Activated CD4-positive, CD25-positive, alpha-beta regulatory T cell treated with anti-CD3 and anti-CD28 coated beads, Interleukin-2, amount 50 U/mL, for 24 hours (primary cell): ENCODE measurements around the gene OTOS.

Source experiments
- ATAC-seq, 2 donors: fragments of 150-1000 bp; cut with Tn5 transposase; one replicate each; pipeline ENCODE4 v1.10.0; 2021; ENCODE audit warnings: mild to moderate bottlenecking in 1 of 2, moderate library complexity in 1 of 2

The OTOS gene

DNA sequence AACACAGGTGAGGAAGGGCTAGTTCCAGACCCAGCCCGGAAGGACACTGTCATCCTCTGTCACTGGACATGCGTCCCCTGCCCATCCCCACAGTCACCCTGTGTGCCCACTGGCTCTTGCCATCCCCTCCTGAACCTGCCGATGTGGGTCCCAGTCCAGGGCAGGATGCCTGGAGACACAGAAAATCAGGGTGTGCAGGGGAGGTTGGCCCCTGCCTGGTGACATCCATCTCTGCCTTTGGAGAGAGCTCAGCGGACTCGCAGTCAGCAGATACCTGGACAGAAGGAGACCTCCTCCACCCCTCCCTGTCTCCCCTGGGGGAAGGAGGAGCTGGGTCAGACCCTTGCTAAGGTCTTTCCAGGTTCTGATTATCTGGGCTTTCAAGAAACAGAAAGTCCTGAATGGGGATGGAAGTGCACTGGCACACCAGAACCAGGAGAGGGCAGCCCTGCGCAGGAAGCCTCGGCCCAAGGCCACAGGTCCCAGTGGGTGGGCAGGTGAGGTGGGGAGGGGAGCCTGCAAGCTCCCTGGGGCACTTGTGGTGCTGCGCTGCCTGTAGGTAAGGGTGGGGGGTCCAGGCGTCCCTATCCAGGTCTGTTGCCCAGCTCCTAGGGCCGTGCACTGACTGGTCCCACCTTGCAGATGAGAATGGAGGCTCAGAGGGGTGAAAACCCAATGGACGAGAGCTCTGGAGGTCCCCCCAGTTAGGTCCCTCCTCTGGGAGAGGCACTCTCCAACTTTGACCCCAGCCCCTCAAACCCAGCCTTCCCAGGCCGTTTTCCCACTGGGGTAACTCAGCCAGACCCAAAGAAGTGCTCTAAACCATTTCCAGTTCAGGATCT, 9.7 kb upstream of the OTOS start:
- no peak for ATAC-seq

DNA sequence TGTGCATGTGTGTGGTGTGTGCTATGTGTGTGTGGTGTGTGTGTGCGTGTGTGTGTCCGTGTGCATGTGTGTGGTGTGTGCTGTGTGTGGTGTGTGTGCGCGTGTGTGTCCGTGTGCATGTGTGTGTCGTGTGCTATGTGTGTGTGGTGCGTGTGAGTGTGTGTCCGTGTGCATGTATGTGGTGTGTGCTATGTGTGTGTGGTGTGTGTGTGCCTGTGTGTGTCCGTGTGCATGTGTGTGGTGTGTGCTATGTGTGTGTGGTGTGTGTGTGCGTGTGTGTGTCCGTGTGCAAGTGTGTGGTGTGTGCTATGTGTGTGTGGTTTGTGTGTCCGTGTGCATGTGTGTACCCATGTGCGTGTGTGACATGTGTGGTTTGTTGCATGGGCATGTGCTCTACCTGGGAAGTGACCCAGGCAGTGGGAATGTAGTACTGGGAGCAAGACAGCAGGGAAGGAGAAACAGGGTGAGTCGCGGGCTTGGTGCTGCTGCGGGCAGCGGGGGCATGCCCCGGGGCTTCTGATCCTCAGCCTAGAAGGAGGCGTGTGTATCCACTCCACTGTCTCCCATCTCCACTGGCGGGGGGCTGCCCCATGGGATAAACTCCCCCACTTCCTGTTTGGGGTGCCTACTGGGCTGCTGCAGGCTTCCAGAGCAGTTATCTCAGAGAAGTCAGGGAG, 7.6 kb upstream of the OTOS start:
- no peak for ATAC-seq

DNA sequence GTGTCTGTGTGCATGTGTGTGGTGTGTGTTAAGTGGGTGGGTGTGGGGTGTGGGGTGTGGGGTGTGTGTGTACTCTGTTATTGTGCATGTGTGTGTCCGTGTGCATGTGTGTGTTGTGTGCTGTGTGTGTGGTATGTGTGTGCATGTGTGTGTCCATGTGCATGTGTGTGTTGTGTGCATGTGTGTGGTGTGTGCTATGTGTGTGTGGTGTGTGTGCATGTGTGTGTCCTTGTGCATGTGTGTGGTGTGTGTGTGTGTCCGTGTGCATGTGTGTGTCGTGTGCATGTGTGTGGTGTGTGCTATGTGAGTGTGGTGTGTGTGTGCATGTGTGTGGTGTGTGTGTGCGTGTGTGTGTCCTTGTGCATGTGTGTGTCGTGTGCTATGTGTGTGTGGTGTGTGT, 6.9 kb upstream of the OTOS start:
- no peak for ATAC-seq

DNA sequence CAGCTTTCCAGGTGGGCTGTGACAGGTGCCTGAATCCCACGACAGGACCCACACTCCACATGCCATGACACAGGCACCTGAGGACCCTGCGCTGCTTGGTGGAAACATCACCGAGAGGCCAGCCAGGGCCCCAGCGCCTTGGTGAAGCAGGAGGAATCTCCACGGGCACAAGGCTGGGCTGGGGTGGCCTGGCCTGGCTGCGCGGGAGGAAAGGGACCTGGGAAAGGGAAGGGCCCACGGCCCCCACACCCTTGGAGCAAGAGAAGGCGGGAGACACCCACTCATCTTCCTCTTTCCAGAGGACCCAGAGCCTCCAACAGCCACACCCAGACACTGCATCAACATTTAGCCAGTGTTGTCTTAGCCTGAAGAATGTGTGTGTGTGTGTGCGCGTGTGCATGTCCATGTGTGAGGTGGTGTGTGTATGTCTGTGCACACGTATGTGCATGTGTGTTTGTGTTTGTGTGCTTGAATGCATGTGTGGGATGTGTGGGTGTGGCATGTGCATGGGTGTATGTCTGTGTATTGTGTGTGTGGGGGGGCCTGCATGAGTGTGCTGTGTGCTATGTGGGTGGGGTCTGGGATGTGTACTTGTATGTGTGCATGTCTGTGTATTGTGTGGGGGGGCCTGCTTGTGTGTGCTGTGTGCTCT, 6.3 kb upstream of the OTOS start:
- ATAC-seq, result no peak

DNA sequence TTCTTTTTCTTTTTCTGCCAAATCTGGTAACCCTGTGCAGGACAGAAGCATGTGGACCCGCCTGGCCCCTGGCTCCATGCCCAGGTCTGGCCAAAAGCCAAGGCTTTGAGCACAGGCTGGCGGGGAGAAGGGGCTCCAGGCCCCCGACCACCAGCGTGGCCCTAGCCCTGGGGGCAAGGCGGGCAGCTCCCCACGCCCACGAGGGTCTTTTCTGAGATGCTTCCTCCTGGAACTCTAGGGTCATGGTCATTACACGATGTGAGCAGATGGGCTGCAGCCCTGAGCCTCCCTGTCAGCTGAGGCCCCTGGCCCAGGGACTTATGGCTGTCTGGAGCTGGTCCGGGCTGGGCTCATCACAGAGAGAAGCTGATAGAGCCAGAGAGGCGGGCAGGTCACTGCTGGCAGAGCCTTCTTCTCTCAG, 5.7 kb upstream of the OTOS start:
- ATAC-seq, result no peak

DNA sequence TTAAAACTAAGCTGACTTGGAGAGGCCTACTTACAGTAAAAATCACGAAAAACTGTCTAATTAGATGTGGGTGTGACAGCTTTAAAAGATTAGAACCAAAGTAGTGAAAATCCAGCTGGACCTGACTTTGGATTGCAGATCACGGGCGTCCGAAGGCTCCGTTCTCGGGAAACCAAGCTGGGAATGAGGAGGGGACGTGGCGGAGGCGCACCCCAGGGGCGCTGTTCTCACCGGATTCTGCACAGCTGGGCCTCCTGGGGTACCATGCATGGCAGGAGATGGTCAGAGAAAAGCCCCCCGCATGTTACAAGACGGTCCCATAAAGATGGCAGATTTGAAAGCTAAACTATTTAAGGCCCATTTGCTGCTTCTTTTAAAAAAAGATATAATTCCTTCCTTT, 5.0 kb upstream of the OTOS start:
- no peak for ATAC-seq

DNA sequence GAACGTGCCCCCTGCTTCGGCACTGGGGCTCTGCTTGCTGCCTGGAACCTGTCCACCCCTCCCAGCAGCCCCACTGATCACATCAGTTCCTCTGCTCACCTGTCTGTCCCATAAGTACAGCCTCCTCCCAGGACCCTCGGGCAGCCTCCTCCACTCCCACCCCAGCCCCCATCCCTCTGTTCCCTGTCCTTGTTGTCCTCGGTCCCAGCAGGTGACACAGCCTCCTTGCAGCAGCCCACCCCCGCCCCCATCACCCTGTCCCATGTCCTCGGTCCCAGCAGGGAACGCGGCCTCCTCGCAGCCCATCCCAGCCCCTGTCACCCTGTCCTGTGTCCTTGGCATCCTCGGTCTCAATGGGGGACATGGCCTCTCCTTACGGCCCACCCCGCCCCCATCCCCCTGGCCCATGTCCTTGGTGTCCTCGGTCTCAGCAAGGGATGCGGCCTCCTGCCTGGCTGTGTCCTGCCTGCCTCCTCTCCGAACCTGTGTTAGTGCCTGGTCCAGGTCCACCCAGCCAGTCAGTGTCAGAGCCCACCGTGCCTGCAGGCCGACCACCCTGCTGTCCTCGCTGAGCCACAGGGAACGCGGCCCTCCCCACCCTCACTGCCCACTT, 4.3 kb upstream of the OTOS start:
- ATAC-seq, result no peak

DNA sequence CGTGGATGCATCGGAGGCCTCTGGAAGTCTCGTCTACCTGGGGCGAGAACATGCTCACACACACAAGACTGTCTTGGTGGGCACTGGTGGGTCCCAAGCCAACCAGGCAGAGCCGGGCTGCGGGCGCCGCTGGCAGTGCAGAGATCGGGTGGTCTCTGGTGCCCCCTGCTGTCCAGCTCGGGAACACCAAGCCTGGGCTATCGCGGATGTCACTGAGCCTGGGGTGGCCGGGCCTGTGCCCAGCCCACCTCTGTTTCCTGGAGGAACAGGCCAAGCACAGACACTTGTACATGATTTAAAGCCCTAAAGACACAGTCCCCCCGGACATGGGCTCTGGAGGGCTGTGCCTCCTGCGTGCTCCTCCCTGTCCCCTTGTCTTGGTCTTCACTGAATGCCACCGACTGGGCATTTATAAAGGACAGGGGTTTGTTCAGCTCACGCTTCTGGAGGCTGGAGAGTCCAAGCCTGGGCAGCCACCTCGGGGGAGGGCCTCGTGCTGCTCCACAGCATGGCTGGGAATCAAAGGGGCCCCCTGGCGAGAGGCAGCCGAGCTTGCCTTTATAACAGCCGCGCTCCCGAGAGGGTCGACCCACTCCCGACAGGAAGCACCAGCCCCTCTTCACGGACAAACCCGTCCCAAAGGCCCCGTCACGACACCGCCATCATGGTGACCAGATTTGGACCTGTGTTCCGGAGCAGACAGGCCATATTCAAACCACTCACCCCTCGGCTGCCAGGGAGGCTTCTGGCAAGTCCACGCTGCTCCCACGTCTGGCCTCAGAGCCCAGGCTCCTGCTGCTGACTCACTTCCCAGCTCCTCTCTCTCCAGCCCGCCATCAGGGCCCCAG, 3.6 kb upstream of the OTOS start:
- peak; percentile 88 to 92 for ATAC-seq

DNA sequence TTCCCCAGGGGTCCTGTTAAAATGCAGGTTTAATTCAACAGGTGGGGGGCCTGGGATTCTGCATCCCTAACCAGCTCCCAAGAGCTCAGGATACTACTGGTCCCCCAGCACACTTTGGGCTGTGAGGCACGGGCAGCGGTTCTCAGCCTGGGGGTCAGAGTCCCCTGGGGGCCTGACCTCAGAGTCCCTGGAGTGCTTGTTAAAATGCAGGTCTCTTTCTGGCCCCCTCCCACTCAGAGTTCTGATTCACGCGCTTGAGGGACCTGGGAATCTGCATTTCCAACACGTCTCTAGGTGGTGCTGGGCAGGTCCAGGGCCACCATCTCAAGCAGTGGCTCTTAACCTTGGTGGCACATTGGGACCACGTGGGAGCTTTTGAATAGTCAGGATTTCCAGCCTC, 2.8 kb upstream of the OTOS start:
- peak in 1 of 2 donors; percentile 14 for ATAC-seq

DNA sequence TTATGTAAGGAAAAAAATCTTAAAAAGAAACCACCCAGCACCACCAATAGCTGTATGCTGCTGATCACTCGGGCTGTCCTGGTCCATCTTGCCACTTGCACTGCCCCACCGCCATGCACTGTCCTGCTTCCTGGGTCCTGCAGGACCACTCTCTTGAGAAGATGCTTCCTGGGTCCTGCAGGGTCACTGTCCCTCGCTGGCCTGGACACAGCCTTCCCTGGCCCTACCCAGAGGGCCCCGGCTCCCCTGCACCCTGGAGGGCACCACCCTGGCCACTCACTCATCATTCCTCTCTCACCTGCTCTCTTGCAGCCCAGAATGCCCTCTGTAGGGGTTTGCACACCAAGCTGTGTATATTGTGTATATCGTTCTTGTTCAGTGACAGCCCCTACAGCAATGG, 2.4 kb upstream of the OTOS start:
- ATAC-seq, result no peak

DNA sequence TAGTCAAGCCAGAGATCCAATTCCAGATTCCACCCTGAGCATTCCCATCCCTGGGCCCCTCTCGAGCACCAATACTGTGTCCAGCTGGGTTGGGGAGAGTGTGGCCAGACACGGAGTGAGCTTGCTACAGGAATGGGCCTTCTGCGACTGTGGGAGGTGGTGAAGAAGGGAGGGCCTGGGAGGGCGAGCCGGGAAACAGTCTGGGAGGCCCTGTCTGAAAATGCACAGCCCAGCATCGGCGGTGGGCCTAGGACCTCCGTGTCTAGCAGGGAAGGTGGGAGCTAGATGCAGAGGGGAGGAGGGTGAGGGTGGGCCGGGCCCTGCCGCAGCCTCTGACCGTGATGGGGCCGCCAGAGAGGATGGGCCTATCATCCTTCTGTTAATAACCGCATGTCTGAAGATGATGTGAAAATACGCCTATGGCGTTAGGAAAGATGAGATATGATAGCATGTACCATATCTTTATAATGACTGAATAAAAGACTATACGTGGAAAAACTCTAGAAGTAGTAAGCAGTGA, 1.9 kb upstream of the OTOS start:
- ATAC-seq, result no peak

DNA sequence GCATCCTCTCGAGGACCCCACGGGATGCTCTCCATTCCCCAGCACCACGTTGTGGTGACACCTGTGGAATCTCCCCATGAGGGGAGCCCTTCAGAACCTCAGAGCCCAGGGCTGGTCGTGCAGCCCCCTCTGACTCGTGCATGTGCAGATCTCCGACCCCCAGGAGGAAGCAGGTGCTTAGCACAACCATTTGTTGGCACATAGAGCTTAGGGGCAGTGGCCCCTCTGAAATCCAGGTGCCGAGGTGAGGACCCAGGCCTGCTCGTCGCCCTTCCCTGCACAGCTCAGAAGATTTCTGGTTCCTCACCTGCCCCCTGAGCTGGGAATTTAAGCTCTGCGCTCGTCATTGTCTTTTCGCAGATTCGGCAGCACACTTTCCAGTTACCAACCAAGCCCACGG, 1.3 kb upstream of the OTOS start:
- ATAC-seq, result no peak

DNA sequence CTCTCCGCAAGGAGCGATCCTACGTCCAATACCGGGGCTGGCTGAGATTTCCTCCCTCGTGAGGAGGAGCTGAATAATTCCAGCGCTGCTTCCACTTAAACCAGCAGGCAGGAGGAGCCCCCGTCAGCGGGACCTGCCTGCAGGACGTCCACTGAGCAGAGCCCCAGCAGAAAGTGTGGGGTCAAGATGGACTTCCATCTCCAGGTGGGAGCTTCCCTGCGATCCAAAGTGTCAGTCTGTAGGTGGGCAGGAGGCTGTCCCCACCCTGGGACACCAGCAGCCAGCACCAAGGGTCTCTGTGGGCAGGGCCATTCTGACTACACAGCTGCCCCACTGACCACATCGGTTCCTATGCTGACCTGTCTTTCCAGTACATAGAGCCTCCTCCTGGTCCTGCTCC, 462 bp upstream of the OTOS start:
- ATAC-seq, result no peak

DNA sequence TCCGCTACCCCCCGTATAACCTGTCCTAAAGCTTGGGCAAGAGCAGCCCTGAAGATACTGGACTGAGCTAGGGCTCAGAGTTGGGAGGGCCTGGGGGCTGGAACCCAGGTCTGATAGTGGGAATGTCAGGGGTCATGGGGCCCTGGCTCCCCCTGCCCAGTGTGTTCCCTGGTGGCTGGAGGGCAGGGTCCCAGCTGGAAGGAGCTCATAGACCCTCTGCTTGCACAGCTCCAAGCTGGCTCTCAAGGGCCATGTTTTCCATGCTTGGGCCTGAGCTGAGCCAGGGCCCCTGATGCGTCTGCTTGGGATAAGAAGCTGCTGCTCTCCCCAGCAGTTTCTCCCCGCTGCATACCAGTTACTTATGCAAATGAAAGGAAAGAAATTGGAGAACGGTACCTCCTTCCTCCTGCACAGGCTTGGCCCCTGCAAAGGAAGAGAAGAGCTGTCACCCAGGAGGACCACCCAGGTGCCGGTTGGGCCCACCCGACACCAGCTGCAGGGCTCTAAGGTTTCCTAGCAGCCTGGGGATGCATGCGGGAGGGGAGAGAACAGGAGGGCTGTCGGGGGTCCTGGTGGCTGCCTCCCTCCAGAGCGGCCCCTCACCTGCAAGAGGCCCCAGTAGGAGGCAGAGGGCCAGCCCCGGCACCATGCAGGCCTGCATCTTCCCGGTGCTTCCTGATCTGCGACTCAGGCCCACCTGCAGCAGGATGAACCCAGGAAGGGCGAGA, 628 bp downstream of the OTOS start:
- ATAC-seq, result no peak

DNA sequence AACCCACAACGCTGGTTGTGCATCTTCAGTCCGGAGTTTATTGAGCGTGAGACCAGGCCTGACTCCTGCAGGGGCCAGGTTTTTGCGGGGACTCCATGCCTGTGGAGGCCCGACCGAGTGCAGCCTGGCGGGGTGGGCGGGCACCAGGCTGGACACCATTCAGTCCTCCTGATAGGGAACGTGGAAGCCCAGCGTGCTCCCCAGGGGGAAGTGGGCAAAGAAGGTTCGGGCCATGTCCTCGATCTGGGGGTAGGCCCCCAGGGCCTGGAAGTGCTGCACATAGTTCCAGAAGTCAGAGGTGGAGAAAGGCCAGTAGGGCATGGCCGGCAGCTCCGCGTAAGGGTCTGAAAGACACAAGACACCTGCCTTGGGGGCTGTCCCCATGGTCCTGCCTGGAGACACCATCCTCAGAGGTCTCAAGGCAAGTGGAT, 1.4 kb downstream of the OTOS start:
- no peak for ATAC-seq

DNA sequence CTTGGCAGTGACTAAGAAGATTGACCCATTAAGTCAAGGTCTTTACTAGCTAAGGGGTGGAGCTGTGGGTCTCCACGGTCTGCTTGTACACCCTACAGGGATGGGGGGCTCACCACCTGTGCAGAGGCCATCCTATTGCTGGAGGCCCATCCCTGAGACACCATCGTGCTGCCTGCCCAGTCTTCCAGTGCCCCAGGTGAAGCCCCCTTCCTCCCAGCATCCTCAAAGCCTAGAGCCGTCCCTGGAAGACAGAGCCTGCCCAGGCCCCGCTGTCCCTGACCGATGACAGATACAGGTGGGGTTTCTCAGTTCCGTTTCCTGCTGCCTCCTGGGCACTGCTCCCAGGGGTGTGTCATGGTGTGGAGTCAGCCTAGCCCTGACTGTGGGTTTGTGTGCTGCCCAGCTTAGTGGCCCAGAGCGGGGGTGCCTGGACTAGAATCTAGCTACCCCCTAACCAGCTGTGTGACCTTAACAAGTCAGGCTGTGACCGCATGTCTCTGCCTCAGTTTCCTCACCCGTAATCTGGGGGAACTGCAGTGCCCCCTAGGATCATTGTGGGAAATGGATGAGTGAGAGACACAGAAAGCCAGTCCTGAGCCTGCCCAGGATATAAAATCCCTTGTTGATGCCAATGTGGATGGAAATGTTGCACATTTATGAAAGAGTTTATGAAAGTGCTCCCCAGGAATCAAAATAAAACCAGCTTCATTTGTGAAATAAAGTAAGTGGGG, 2.0 kb downstream of the OTOS start:
- no peak for ATAC-seq

DNA sequence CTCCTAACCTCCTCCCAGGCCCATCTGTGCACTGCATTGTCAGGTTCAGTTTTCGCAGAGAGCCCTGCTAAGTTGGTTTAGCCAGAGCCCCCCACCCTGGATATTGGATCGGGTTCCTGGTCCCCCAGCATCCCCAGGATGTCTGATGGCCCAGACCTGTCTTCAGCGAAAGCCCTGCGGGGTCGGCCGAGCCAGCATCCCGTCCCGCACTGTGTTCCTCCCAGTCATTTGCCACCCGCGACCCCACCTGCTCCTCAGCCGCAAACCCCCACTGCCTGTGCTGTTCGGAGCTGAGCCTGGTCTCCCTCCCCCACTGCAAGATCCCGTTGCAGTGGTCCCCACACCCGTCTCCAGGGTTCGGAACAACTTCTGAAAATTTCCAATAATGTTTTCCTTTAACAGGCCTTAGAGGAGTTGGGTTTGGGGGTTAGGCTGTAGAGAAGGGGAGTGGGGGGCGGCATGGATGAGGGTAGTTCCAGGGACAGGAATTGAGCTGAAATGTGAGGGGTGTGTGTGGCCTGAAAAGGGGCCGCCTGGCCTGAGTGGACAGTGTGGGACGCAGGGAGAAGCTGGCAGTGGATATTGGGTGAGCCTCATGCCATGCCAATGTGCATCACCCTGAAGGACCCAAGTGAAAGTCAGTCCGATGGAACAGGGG, 2.7 kb downstream of the OTOS start:
- ATAC-seq, result no peak

DNA sequence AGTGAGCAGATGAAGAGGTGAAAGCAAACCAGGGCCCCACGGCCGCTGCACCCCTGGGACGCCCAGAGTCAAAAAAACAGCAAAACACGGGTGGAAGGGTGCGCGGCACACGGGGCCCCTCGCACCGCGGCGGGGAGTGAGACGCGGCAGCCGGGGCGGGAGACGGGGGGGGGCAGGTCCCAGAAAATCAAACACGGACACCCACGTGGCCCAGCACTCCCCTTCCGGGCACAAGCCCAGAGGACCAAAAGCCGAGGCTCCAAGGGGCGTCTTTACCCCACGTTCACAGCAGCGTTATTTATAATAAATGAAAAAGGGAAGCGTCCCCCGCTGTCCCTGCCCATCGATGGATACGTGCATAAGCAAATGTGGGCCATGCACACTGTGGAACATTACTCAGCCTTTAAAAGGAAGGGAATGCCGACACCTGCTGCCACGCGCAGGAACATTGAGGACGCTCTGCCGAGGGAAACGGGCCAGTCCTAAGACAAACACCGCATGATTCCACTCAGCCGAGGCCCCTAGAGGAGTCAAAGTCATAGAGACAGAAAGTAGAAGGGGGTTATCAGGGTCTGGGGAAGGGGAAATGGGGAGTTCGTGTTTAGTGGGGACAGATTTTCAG, 3.7 kb downstream of the OTOS start:
- ATAC-seq, result peak; percentile 9 to 25

DNA sequence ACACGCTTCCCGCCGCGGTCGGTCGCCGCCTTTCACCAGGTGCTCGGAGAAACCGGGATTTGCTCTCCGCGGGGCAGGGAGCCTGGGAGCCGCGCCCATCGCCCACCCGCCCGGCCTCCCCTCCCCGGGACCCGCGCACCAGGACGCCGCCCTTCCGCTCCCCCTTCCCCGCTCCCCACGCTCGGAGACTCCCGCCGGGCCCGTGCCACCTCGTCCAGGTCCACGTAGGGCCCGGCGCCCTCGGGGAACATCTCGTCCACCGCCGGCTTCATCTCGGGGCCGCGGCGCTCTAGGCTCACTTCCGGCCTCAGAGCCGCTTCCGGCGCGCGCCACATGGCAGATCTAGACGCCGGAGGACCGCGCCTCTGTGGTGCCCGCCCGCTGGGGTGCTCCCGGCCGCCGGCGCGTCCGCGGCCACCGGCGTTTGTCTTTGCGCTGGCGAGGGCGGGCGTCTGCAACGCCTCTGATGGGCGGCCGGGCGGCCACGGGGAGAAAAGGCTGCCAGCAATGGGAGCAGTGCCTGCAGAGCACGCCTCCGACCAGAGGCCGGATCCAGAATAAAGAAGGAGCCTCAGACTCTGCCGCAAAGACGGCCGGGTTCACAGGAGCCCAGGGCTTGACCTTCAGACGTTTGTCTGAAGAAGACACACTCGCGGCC, 4.3 kb downstream of the OTOS start, which contains the start of gene COPS9:
Gene COPS9 (minus strand): TSS at position 293 of the 658 bp plus-strand sequence. CDS start 21 bp downstream, at position 272.
- peak; percentile 99 to 100 for ATAC-seq
